H9 (cell line): ENCODE data around the gene EBF4. TPM values are rescaled to one million over a fixed set of nuclear protein-coding genes. Genes with fewer than 3 reads are reported as not detected.

Source experiments
- DNase-seq: peaks from one replicate; pipeline ENCODE4 v3.0.0-alpha.2; 2017
- H2AFZ ChIP-seq: one replicate; pipeline ENCODE4 v1.6.1; 2013; ENCODE audit warnings: mild to moderate bottlenecking, low read length, control low read depth, moderate library complexity
- H2AK5ac ChIP-seq: 2 replicates; pipeline ENCODE4 v1.6.1; 2013; ENCODE audit warnings: low read length, control low read depth, mixed read lengths; ENCODE audit not compliant: insufficient read length
- H2BK120ac ChIP-seq: one replicate; pipeline ENCODE4 v1.6.1; 2013; ENCODE audit warnings: low read depth, mild to moderate bottlenecking, low read length, control low read depth, inconsistent platforms; ENCODE audit not compliant: poor library complexity, severe bottlenecking
- H2BK12ac ChIP-seq: 2 replicates; pipeline ENCODE4 v1.6.1; 2013; ENCODE audit warnings: low read length, control low read depth, mixed read lengths, low read depth; ENCODE audit not compliant: insufficient read length
- H2BK15ac ChIP-seq: 2 replicates; pipeline ENCODE4 v1.6.1; 2013; ENCODE audit warnings: low read depth, low read length, control low read depth
- H2BK20ac ChIP-seq: one replicate; pipeline ENCODE4 v1.6.1; 2013; ENCODE audit warnings: low read depth, mild to moderate bottlenecking, low read length, control low read depth, inconsistent platforms; ENCODE audit not compliant: poor library complexity, severe bottlenecking
- H2BK5ac ChIP-seq: 2 replicates; pipeline ENCODE4 v1.6.1; 2013; ENCODE audit warnings: low read length, control low read depth, mixed read lengths; ENCODE audit not compliant: insufficient read length
- H3K14ac ChIP-seq: 2 replicates; pipeline ENCODE4 v1.6.1; 2013; ENCODE audit warnings: low read length, control low read depth; ENCODE audit not compliant: insufficient read depth
- H3K18ac ChIP-seq: 2 replicates; pipeline ENCODE4 v1.6.1; 2013; ENCODE audit warnings: low read depth, mild to moderate bottlenecking, mixed read lengths, low read length, control low read depth; ENCODE audit not compliant: insufficient read length
- H3K23ac ChIP-seq: 2 replicates; pipeline ENCODE4 v1.6.1; 2013; ENCODE audit warnings: low read length, control low read depth, mixed read lengths, low read depth; ENCODE audit not compliant: insufficient read length
- H3K23me2 ChIP-seq: 2 replicates; pipeline ENCODE4 v1.6.1; 2013; ENCODE audit warnings: low read depth, mild to moderate bottlenecking, mixed read lengths, low read length, control low read depth; ENCODE audit not compliant: insufficient read length, poor library complexity, severe bottlenecking
- H3K27ac ChIP-seq: 2 replicates; pipeline ENCODE4 v1.5.1; 2013; ENCODE audit warnings: low read length, control low read depth, mixed read lengths, low read depth; ENCODE audit not compliant: insufficient read length
- H3K27me3 ChIP-seq: 2 replicates; pipeline ENCODE4 v1.6.1; 2013; ENCODE audit warnings: low read length, control low read depth, inconsistent platforms; ENCODE audit not compliant: insufficient read depth
- H3K4ac ChIP-seq: 2 replicates; pipeline ENCODE4 v1.6.1; 2013; ENCODE audit warnings: low read depth, mild to moderate bottlenecking, control low read depth, inconsistent platforms, low read length, moderate library complexity
- H3K4me1 ChIP-seq: 2 replicates; pipeline ENCODE4 v1.6.1; 2013; ENCODE audit warnings: low read length, control low read depth, inconsistent platforms; ENCODE audit not compliant: insufficient read depth
- H3K4me2 ChIP-seq: 2 replicates; pipeline ENCODE4 v1.6.1; 2013; ENCODE audit warnings: low read length, control low read depth, mixed read lengths; ENCODE audit not compliant: insufficient read length, insufficient read depth
- H3K56ac ChIP-seq: 2 replicates; pipeline ENCODE4 v1.6.1; 2013; ENCODE audit warnings: low read depth, mild to moderate bottlenecking, mixed read lengths, low read length, control low read depth; ENCODE audit not compliant: insufficient read length
- H3K79me1 ChIP-seq: 2 replicates; pipeline ENCODE4 v1.6.1; 2013; ENCODE audit warnings: low read depth, mild to moderate bottlenecking, moderate library complexity, low read length, control low read depth, inconsistent platforms; ENCODE audit not compliant: insufficient read depth, poor library complexity, severe bottlenecking
- H3K79me2 ChIP-seq: 2 replicates; pipeline ENCODE4 v1.6.1; 2013; ENCODE audit warnings: low read length, control low read depth, inconsistent platforms; ENCODE audit not compliant: insufficient read depth
- H3K9ac ChIP-seq: 2 replicates; pipeline ENCODE4 v1.6.1; 2013; ENCODE audit warnings: low read length, control low read depth, mixed read lengths; ENCODE audit not compliant: insufficient read length; ENCODE audit errors: extremely low read depth
- H3K9me3 ChIP-seq: one replicate; pipeline ENCODE4 v1.6.1; 2013; ENCODE audit warnings: low read depth, low read length, inconsistent platforms; ENCODE audit not compliant: control insufficient read depth
- H3T11ph ChIP-seq: one replicate; pipeline ENCODE4 v1.6.1; 2013; ENCODE audit warnings: mild to moderate bottlenecking, low read length, control low read depth, inconsistent platforms
- H4K20me1 ChIP-seq: one replicate; pipeline ENCODE4 v1.6.1; 2013; ENCODE audit not compliant: control insufficient read depth, insufficient read length, insufficient read depth
- H4K5ac ChIP-seq: 2 replicates; pipeline ENCODE4 v1.6.1; 2013; ENCODE audit warnings: low read depth, mild to moderate bottlenecking, mixed read lengths, low read length, control low read depth; ENCODE audit not compliant: insufficient read length
- H4K8ac ChIP-seq: replicated peaks from 2 replicates; pipeline ENCODE4 v1.6.1; 2013; ENCODE audit warnings: low read length, control low read depth, mixed read lengths, low read depth; ENCODE audit not compliant: insufficient read length
- H4K91ac ChIP-seq: 2 replicates; pipeline ENCODE4 v1.6.1; 2013; ENCODE audit warnings: low read depth, mild to moderate bottlenecking, moderate library complexity, mixed read lengths, low read length, control low read depth; ENCODE audit not compliant: insufficient read length
- H3K27ac Mint-ChIP-seq, 3 experiments: 2 replicates in 2 of 3; 3 replicates in 1 of 3; pipeline ENCODE4 v1.8.0; 2020 to 2021; ENCODE audit warnings: mixed read lengths in 3 of 3, mild to moderate bottlenecking in 1 of 3, moderate library complexity in 1 of 3
- H3K27me3 Mint-ChIP-seq: 2 replicates; pipeline ENCODE4 v1.8.0; 2021; ENCODE audit warnings: low read depth, mild to moderate bottlenecking, moderate library complexity, mixed read lengths
- H3K36me3 Mint-ChIP-seq, 3 experiments: 2 replicates in 2 of 3; 3 replicates in 1 of 3; pipeline ENCODE4 v1.8.0; 2020 to 2021; ENCODE audit warnings: low read depth in 3 of 3, mixed read lengths in 3 of 3; ENCODE audit not compliant: insufficient read depth in 1 of 3
- H3K4me1 Mint-ChIP-seq, 2 experiments: 2 replicates each; pipeline ENCODE4 v1.8.0; 2020; ENCODE audit warnings: mixed read lengths in 2 of 2
- H3K4me3 Mint-ChIP-seq, 2 experiments: 2 replicates in 1 of 2; 3 replicates in 1 of 2; pipeline ENCODE4 v1.8.0; 2020 to 2021; ENCODE audit warnings: mild to moderate bottlenecking in 2 of 2, mixed read lengths in 2 of 2, moderate library complexity in 1 of 2
- H3K9me3 Mint-ChIP-seq, 2 experiments: 2 replicates in 1 of 2; 3 replicates in 1 of 2; pipeline ENCODE4 v1.8.0; 2020; ENCODE audit warnings: mild to moderate bottlenecking in 2 of 2, mixed read lengths in 2 of 2, moderate library complexity in 1 of 2
- WGBS: extraction: QIAGEN DNeasy Blood & Tissue Kit; methylation state at CpG from one replicate; pipeline ENCODE4 v1.1.7; 2013; ENCODE audit warnings: missing lambda C conversion rate, low lambda C conversion rate, mixed read lengths; ENCODE audit not compliant: insufficient read length; ENCODE audit errors: extremely low coverage; 5-methylcytosine and 5-hydroxymethylcytosine counted together
- total RNA-seq: library from RNA; stranded (reverse); gene quantifications from 2 replicates; pipeline ENCODE4 v1.2.1, GENCODE V29; 2021
- TF ChIP-seq, protein P1 (sequence below): fragments of 200-600 bp; sonication (generic); conservative IDR thresholded peaks from 3 replicates; pipeline ENCODE4 v1.8.0; 2021; ENCODE audit warnings: antibody characterized with exemption, mild to moderate bottlenecking

Gene EBF4
- total RNA-seq, 1 experiment from 2014 or later = 3.9 TPM

DNA sequence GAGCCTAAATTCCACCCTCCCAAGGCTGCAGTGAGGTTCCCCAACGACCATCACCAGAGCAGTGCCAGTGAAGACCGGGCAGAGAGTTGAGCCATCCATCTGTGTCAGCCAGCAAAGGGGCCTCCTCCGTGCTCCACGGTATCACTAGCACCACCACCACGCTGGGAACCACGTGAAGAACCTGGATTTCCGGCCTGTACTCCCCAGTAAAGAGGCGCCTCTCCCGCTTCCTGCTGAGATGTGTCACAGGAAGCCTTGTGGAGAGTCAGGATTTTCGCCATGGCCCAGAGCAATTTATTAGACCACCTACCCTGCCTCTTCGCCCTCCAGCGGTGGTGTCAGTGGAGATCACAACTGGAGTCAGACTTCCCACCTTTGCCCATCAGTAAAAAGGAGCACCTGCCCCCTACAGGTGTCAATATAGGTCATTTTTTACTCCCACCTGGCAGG, 79.1 kb downstream of the EBF4 start:
- WGBS = no CpG with 5 or more reads among the region's 12 CpGs
- Histone ChIP-seq H3K9me3 (no peaks in the 10 kb centered on the region), H2BK15ac (no peak overlapping the region), H3K23me2 (no peaks in the 10 kb centered on the region), H3K14ac (no peak overlapping the region), H2AK5ac (no peak overlapping the region), H3K4ac (no peak overlapping the region), H4K5ac (no peak overlapping the region), H3K27me3 (no peaks in the 10 kb centered on the region), H2AFZ (no peak overlapping the region), H3K27ac (no peak overlapping the region), H3K4me1 (no peaks in the 10 kb centered on the region), H2BK120ac (no peak overlapping the region), H3K56ac (no peak overlapping the region), H2BK12ac (no peak overlapping the region), H3K4me2 (no peak overlapping the region), H4K91ac (no peak overlapping the region), H3K18ac (no peak overlapping the region), H3K9ac (no peak overlapping the region), H4K20me1 (no peaks in the 10 kb centered on the region), H2BK20ac (no peak overlapping the region), H3K79me2 (no peaks in the 10 kb centered on the region), H3T11ph (no peak overlapping the region), H3K79me1 (no peaks in the 10 kb centered on the region), H3K23ac (no peak overlapping the region), H4K8ac (no peak overlapping the region), H2BK5ac (no peak overlapping the region)
- Mint-ChIP-seq H3K4me3 (no peak overlapping the region), H3K9me3 (peaks cover 2 to 3% of the 10 kb centered on the region in 2 experiments; a peak in 1 of 5 replicates), H3K27ac (no peak overlapping the region), H3K4me1 (peaks cover 4 to 5% of the 10 kb centered on the region in 2 experiments; a peak in 2 of 4 replicates), H3K27me3 (peaks cover 32% of the 10 kb centered on the region), H3K36me3 (no peaks in the 10 kb centered on the region)
- DNase-seq = peak; percentile 65
- TF ChIP-seq, protein P1, sequence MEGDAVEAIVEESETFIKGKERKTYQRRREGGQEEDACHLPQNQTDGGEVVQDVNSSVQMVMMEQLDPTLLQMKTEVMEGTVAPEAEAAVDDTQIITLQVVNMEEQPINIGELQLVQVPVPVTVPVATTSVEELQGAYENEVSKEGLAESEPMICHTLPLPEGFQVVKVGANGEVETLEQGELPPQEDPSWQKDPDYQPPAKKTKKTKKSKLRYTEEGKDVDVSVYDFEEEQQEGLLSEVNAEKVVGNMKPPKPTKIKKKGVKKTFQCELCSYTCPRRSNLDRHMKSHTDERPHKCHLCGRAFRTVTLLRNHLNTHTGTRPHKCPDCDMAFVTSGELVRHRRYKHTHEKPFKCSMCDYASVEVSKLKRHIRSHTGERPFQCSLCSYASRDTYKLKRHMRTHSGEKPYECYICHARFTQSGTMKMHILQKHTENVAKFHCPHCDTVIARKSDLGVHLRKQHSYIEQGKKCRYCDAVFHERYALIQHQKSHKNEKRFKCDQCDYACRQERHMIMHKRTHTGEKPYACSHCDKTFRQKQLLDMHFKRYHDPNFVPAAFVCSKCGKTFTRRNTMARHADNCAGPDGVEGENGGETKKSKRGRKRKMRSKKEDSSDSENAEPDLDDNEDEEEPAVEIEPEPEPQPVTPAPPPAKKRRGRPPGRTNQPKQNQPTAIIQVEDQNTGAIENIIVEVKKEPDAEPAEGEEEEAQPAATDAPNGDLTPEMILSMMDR = peak; percentile 46; the same call in 2 of the 3 replicates
